Measurements from ENCODE around the gene DNAJB6. TPM values are rescaled to one million over a fixed set of nuclear protein-coding genes. Genes with fewer than 3 reads are reported as not detected.

Gene DNAJB6
- total RNA-seq, 1 experiment from 2014 or later, result 108 TPM

DNA sequence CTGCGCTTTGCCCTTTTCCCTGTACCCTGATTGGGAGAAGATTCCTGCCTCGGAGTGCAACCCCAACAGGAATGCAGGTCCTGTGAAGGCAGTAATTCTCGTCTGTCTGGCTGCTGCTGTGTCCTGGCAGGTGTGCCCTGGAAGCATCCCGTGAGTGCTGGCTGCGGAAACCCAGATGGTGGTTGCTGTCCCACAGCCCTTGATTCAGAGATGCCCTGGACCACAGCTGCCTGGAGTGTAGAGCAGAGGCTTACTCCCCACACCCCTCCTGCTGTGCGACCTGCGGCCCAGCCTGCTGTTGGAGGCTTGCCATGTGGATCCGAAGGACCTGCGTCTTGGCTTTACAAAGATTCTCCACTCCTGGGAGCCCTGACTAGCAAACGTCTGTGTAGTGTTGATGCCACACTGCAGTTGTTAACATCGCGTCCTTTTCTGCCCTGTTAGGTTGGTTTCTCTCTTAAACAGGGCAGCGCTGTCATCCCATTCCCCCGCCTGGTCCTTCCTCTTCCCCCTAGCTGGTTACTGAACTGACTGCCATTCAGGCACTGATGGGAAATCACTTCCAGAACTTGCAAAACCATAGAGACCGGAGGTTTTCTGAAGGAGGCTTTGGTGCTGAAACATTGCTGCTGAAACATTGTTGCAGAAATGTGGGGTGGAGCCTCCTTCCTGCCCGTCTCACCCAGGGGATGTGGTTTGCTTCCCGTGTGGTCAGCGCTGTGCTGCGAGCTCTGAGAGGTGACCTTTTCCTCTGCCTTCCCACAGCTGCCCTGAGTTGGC lies 53.3 kb downstream of the DNAJB6 start:
- Mint-ChIP-seq H3K36me3 (ENCODE audit: insufficient read depth, unreplicated experiment) (peaks cover 68% of the 10 kb centered on the region), H3K27ac (ENCODE audit: unreplicated experiment) (no peak overlapping the region), H3K27me3 (ENCODE audit: insufficient read depth, unreplicated experiment) (no peaks in the 10 kb centered on the region), H3K4me1 (ENCODE audit: low read depth, unreplicated experiment) (no peaks in the 10 kb centered on the region), H3K9me3 (ENCODE audit: unreplicated experiment) (no peaks in the 10 kb centered on the region), H3K4me3 (ENCODE audit: unreplicated experiment) (no peak overlapping the region)
- no peak for DNase-seq
- no peaks in the 10 kb centered on the region for H3K27me3 ChIP-seq (replicated peaks; ENCODE audit: control insufficient read depth, insufficient read depth, low read length)
- ChIA-PET POLR2A (no interaction called here), CTCF (interaction anchor here (0.5 kb wide), 2 partner anchors 41 to 141 kb away, joined by 3 read pairs; no protein-coding TSS in a partner anchor)
- no peaks in the 10 kb centered on the region; the same call in 1 of the 2 replicates for H3K36me3 ChIP-seq (ENCODE audit: control insufficient read depth, insufficient read depth, low read length)
- no peaks in the 10 kb centered on the region for H3K4me1 ChIP-seq
- TF ChIP-seq, protein P1, sequence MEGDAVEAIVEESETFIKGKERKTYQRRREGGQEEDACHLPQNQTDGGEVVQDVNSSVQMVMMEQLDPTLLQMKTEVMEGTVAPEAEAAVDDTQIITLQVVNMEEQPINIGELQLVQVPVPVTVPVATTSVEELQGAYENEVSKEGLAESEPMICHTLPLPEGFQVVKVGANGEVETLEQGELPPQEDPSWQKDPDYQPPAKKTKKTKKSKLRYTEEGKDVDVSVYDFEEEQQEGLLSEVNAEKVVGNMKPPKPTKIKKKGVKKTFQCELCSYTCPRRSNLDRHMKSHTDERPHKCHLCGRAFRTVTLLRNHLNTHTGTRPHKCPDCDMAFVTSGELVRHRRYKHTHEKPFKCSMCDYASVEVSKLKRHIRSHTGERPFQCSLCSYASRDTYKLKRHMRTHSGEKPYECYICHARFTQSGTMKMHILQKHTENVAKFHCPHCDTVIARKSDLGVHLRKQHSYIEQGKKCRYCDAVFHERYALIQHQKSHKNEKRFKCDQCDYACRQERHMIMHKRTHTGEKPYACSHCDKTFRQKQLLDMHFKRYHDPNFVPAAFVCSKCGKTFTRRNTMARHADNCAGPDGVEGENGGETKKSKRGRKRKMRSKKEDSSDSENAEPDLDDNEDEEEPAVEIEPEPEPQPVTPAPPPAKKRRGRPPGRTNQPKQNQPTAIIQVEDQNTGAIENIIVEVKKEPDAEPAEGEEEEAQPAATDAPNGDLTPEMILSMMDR (IDR thresholded peaks at IDR 0.05; ENCODE audit: insufficient read depth in 1 of 2, low read depth in 1 of 2, low read length in 1 of 2, severe bottlenecking in 1 of 2, unreplicated experiment in 1 of 2), result no peak
- intact Hi-C loops (cut with micrococcal nuclease; ENCODE audit: unreplicated experiment), result no loop called here
- no TSS peak for BruUV-seq (replicated peaks)
- H3K4me3 ChIP-seq (ENCODE audit: low read depth, low read length), result no peak overlapping the region
- no peaks in the 10 kb centered on the region for H3K9me3 ChIP-seq

DNA sequence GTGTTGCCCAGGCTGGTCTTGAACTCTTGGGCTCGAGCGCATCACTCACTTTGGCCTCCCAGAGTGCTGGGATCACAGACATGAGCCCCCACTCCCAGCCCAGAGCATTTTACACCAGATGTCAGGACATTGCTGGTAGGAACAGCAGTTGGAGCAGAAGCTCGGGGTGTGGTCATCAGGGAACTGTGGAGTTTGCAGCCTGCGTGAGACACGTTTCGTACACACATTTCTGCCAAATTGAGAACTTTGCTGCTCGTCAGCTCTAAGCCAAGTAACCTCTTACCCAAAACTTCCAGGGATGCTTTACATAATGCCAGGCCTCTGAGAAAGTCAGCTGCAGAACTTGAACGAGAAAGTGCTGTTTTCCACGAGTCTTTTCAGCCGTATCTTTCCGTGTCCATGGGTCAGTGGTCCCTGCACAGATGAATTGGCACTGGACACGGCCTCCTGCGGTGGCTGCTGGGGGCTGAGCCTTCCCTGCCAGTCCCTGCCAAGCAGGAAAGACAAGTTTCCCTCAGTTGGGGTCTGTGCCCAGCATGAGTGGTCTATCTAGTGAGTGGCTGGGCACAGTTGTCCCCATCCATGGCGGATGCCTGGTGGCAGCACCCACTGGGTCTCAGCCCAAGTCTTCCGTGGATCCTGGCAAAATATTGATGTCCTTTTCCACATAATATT lies 54.4 kb downstream of the DNAJB6 start:
- H3K4me3 ChIP-seq (ENCODE audit: low read depth, low read length), result no peak overlapping the region
- Mint-ChIP-seq H3K4me3 (ENCODE audit: unreplicated experiment) (no peak overlapping the region), H3K27me3 (ENCODE audit: insufficient read depth, unreplicated experiment) (no peaks in the 10 kb centered on the region), H3K4me1 (ENCODE audit: low read depth, unreplicated experiment) (no peaks in the 10 kb centered on the region), H3K36me3 (ENCODE audit: insufficient read depth, unreplicated experiment) (peaks cover 65% of the 10 kb centered on the region), H3K27ac (ENCODE audit: unreplicated experiment) (no peak overlapping the region), H3K9me3 (ENCODE audit: unreplicated experiment) (no peaks in the 10 kb centered on the region)
- intact Hi-C loops (cut with micrococcal nuclease; ENCODE audit: unreplicated experiment), result no loop called here
- no peaks in the 10 kb centered on the region; the same call in 1 of the 2 replicates for H3K36me3 ChIP-seq (ENCODE audit: control insufficient read depth, insufficient read depth, low read length)
- no peaks in the 10 kb centered on the region for H3K27me3 ChIP-seq (replicated peaks; ENCODE audit: control insufficient read depth, insufficient read depth, low read length)
- no TSS peak for BruUV-seq (replicated peaks)
- DNase-seq, result no peak
- no peaks in the 10 kb centered on the region for H3K9me3 ChIP-seq
- CTCF ChIA-PET, result interaction anchor here (0.5 kb wide), 2 partner anchors 42 to 140 kb away, joined by 3 read pairs; no protein-coding TSS in a partner anchor
- POLR2A ChIA-PET, result no interaction called here
- H3K4me1 ChIP-seq, result no peaks in the 10 kb centered on the region
- TF ChIP-seq, protein P1 (IDR thresholded peaks at IDR 0.05; ENCODE audit: insufficient read depth in 1 of 2, low read depth in 1 of 2, low read length in 1 of 2, severe bottlenecking in 1 of 2, unreplicated experiment in 1 of 2), result no peak

DNA sequence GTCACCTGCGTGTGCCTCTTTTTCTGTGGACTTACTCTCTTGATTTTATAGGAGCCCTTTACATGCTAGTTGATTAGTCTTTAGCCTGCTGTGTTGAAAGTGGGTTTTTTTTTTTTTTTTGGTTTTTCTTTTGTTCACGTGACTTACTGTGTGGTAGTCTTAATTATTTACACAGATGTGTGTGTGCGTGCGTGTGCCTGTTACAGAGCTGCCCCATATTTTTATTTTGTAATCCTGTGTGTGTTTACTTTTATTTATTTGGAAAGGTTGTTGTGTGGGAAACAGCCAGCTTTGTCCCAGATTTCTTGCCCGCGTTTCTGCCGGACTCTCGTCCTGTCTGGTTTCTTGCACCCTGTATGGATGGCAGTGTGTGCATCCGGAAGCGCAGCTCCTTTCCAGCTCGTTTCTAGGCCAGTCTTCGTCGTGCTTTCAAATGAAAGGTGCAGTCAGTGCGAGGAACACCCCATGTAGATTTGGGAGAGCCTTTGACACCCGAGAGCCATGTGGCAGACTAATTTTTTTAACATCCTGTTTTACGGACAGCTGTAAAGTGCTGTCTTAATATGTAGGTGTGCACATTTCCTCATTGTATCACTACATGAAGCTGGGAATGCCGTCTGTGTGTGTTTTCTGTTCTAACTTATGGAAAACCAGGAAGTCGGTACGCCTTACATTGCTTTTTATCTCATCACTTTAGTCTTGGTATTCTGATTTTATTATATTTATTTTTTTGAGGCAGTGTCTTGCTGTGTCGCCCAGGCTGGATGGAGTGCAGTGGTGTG lies 55.6 kb downstream of the DNAJB6 start:
- ChIA-PET POLR2A (no interaction called here), CTCF (no interaction called here)
- H3K4me3 Mint-ChIP-seq (ENCODE audit: unreplicated experiment), result no peak overlapping the region
- H3K9me3 ChIP-seq, result no peaks in the 10 kb centered on the region
- H3K4me1 ChIP-seq, result peaks cover under 1% of the 10 kb centered on the region
- H3K36me3 Mint-ChIP-seq (ENCODE audit: insufficient read depth, unreplicated experiment), result peaks cover 54% of the 10 kb centered on the region
- H3K27ac Mint-ChIP-seq (ENCODE audit: unreplicated experiment), result no peak overlapping the region
- no peaks in the 10 kb centered on the region for H3K27me3 ChIP-seq (replicated peaks; ENCODE audit: control insufficient read depth, insufficient read depth, low read length)
- H3K4me3 ChIP-seq (ENCODE audit: low read depth, low read length), result no peak overlapping the region
- no peaks in the 10 kb centered on the region for H3K9me3 Mint-ChIP-seq (ENCODE audit: unreplicated experiment)
- intact Hi-C loops (cut with micrococcal nuclease; ENCODE audit: unreplicated experiment), result no loop called here
- H3K4me1 Mint-ChIP-seq (ENCODE audit: low read depth, unreplicated experiment), result peaks cover 3% of the 10 kb centered on the region
- peaks cover 1% of the 10 kb centered on the region; the same call in 1 of the 2 replicates for H3K36me3 ChIP-seq (ENCODE audit: control insufficient read depth, insufficient read depth, low read length)
- H3K27me3 Mint-ChIP-seq (ENCODE audit: insufficient read depth, unreplicated experiment), result no peaks in the 10 kb centered on the region
- no TSS peak for BruUV-seq (replicated peaks)
- DNase-seq, result no peak
- TF ChIP-seq, protein P1 (IDR thresholded peaks at IDR 0.05; ENCODE audit: insufficient read depth in 1 of 2, low read depth in 1 of 2, low read length in 1 of 2, severe bottlenecking in 1 of 2, unreplicated experiment in 1 of 2), result no peak

All from Caco-2 (cell line).